PC-9 (cell line): ENCODE results near the gene SNAPIN.

Experiments used
- EZH2 ChIP-seq: fragments of 200-600 bp; sonication (generic); IDR thresholded peaks from 2 replicates; pipeline ENCODE4 v1.8.0; 2017; ENCODE audit warnings: antibody characterized with exemption, low read depth
- TF ChIP-seq, protein P1 (sequence below): fragments of 200-600 bp; sonication (generic); conservative IDR thresholded peaks from 2 replicates; pipeline ENCODE4 v1.6.1; 2017; ENCODE audit warnings: mixed run types, antibody characterized with exemption, mild to moderate bottlenecking, moderate library complexity

DNA sequence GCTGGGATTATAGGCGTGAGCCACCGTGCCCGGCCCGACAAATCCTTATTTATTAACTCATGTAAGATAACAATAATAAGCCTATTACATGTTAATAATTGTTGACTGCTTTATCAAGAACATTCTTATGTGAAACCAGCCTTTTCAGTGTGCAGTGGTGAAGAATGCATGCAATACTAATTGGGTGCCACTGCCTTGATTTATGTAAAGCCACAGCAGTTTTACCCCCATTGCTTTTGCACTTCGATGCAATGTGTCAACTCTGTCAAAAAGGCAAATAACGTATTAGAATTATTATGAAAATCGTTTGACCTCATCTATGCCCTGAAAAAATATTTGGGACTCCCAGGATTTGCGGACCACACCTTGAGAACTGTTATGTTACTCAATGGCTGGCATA is 38.2 kb downstream of the SNAPIN start:
- TF ChIP-seq, protein P1, sequence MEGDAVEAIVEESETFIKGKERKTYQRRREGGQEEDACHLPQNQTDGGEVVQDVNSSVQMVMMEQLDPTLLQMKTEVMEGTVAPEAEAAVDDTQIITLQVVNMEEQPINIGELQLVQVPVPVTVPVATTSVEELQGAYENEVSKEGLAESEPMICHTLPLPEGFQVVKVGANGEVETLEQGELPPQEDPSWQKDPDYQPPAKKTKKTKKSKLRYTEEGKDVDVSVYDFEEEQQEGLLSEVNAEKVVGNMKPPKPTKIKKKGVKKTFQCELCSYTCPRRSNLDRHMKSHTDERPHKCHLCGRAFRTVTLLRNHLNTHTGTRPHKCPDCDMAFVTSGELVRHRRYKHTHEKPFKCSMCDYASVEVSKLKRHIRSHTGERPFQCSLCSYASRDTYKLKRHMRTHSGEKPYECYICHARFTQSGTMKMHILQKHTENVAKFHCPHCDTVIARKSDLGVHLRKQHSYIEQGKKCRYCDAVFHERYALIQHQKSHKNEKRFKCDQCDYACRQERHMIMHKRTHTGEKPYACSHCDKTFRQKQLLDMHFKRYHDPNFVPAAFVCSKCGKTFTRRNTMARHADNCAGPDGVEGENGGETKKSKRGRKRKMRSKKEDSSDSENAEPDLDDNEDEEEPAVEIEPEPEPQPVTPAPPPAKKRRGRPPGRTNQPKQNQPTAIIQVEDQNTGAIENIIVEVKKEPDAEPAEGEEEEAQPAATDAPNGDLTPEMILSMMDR = no peak
- no peak for TF ChIP-seq EZH2
